ENCODE data around the gene KCNQ1. TPM values are rescaled to one million over a fixed set of nuclear protein-coding genes. Genes with fewer than 3 reads are reported as not detected.

KCNQ1 gene
- total and polyA plus RNA-seq, 2 of the 13 experiments (the other 11 are each of a cell fraction or from before 2014, with no cell fraction given): 0.02 to 0.08 TPM

DNA sequence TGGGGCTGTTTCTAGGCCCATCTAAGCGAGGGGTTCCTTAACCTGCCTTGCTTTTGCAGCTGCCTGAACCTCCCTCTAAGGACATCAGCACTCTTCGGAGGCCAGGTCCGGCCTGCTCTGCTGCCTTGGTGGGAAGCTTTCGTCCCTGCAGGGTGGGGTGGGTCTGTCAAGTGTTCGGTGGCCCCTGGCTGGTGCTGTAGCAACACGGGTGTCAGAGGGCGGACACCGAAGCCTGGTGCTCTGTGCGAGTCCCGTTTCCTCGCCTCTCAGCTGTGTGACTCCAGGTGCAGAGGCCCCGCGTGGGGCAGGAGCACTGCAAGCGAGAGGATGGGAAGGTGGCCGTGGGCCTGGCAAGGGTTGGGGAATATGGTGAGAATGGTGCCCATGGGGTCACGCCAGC is 376.2 kb downstream of the KCNQ1 start (continued):
- TF ChIP-seq, protein P1, sequence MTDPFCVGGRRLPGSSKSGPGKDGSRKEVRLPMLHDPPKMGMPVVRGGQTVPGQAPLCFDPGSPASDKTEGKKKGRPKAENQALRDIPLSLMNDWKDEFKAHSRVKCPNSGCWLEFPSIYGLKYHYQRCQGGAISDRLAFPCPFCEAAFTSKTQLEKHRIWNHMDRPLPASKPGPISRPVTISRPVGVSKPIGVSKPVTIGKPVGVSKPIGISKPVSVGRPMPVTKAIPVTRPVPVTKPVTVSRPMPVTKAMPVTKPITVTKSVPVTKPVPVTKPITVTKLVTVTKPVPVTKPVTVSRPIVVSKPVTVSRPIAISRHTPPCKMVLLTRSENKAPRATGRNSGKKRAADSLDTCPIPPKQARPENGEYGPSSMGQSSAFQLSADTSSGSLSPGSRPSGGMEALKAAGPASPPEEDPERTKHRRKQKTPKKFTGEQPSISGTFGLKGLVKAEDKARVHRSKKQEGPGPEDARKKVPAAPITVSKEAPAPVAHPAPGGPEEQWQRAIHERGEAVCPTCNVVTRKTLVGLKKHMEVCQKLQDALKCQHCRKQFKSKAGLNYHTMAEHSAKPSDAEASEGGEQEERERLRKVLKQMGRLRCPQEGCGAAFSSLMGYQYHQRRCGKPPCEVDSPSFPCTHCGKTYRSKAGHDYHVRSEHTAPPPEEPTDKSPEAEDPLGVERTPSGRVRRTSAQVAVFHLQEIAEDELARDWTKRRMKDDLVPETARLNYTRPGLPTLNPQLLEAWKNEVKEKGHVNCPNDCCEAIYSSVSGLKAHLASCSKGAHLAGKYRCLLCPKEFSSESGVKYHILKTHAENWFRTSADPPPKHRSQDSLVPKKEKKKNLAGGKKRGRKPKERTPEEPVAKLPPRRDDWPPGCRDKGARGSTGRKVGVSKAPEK (CRISPR knock-in tag; IDR thresholded peaks at IDR 0.05; ENCODE audit: borderline replicate concordance): no peak
- TF ChIP-seq RORA (CRISPR knock-in tag; IDR thresholded peaks at IDR 0.05): no peak

DNA sequence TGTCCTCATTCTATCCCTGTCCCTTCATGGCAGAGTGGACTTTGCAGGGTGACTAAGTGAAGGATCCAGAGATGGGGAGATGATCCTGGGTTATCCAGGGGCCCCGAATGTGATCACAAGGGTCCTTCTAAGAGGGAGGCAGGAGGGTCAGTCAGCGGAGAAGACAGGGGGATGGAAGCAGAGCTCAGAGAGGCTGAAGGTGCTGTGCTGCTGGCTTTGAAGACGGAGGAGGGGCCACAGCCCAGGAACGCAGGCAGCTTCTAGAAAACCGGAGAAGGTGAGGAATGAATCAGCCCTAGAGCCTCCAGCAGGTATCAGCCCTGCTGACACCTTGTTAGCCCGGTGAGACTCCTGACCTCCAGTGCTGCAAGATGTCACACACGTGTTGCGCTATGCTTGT is 377.1 kb downstream of the KCNQ1 start:
- WGBS (ENCODE audit: low lambda C conversion rate): 20% methylated on average over 5 of the region's 8 CpGs
- ATAC-seq (no peak), DNase-seq (ENCODE audit: low spot score) (no peak), FAIRE-seq (no peak)
- Histone ChIP-seq H4K20me1 (ENCODE audit: insufficient read depth, low read length) (no peaks in the 10 kb centered on the region), H3K4me1 (ENCODE audit: insufficient read depth, low read length) (peaks cover 10% of the 10 kb centered on the region), H2AFZ (ENCODE audit: low read length) (no peak overlapping the region), H3K27me3 (ENCODE audit: control insufficient read depth in 1 of 2, insufficient read depth in 2 of 2, low read length in 2 of 2) (peaks cover 3 to 71% of the 10 kb centered on the region in 2 experiments), H3K9ac (ENCODE audit: insufficient read depth, low read depth, low read length) (no peak overlapping the region), H3K4me3 (replicated peaks in 1 of 3; ENCODE audit: insufficient read depth in 1 of 3, low read depth in 2 of 3, low read length in 3 of 3) (no peak overlapping the region), H3K27ac (ENCODE audit: extremely low read length, insufficient read depth, low read length) (no peak overlapping the region), H3K79me2 (ENCODE audit: insufficient read depth, low read length) (no peaks in the 10 kb centered on the region), H3K4me2 (ENCODE audit: low read depth, low read length) (no peak overlapping the region), H3K9me3 (ENCODE audit: low read length) (peaks cover 32% of the 10 kb centered on the region), H3K36me3 (replicated peaks in 1 of 2; ENCODE audit: control insufficient read depth in 1 of 2, insufficient read depth in 2 of 2, low read length in 2 of 2) (no peaks in the 10 kb centered on the region)
- intact Hi-C loops (cut with micrococcal nuclease; ENCODE audit: unreplicated experiment): no loop called here
- BruUV-seq (replicated peaks): no TSS peak
- in situ Hi-C loops (cut with HindIII; ENCODE audit: extremely low pct_ligation_motif_present, low pct_unique_long_range_greater_than_20kb): no loop called here
- ChIA-PET POLR2A (no interaction called here), CTCF (ENCODE audit: low intra/inter-chr PET ratio, low total read pairs) (no interaction called here)
- TF ChIP-seq MLLT10 (CRISPR knock-in tag; IDR thresholded peaks at IDR 0.05): no peak
- TF ChIP-seq, protein P2, sequence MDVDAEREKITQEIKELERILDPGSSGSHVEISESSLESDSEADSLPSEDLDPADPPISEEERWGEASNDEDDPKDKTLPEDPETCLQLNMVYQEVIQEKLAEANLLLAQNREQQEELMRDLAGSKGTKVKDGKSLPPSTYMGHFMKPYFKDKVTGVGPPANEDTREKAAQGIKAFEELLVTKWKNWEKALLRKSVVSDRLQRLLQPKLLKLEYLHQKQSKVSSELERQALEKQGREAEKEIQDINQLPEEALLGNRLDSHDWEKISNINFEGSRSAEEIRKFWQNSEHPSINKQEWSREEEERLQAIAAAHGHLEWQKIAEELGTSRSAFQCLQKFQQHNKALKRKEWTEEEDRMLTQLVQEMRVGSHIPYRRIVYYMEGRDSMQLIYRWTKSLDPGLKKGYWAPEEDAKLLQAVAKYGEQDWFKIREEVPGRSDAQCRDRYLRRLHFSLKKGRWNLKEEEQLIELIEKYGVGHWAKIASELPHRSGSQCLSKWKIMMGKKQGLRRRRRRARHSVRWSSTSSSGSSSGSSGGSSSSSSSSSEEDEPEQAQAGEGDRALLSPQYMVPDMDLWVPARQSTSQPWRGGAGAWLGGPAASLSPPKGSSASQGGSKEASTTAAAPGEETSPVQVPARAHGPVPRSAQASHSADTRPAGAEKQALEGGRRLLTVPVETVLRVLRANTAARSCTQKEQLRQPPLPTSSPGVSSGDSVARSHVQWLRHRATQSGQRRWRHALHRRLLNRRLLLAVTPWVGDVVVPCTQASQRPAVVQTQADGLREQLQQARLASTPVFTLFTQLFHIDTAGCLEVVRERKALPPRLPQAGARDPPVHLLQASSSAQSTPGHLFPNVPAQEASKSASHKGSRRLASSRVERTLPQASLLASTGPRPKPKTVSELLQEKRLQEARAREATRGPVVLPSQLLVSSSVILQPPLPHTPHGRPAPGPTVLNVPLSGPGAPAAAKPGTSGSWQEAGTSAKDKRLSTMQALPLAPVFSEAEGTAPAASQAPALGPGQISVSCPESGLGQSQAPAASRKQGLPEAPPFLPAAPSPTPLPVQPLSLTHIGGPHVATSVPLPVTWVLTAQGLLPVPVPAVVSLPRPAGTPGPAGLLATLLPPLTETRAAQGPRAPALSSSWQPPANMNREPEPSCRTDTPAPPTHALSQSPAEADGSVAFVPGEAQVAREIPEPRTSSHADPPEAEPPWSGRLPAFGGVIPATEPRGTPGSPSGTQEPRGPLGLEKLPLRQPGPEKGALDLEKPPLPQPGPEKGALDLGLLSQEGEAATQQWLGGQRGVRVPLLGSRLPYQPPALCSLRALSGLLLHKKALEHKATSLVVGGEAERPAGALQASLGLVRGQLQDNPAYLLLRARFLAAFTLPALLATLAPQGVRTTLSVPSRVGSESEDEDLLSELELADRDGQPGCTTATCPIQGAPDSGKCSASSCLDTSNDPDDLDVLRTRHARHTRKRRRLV (CRISPR knock-in tag; IDR thresholded peaks at IDR 0.05): no peak
- no peak for TF ChIP-seq ZNF138 (CRISPR knock-in tag; IDR thresholded peaks at IDR 0.05; ENCODE audit: low read depth)
- TF ChIP-seq ZNF263 (CRISPR knock-in tag; IDR thresholded peaks at IDR 0.05): no peak
- TF ChIP-seq, protein P3, sequence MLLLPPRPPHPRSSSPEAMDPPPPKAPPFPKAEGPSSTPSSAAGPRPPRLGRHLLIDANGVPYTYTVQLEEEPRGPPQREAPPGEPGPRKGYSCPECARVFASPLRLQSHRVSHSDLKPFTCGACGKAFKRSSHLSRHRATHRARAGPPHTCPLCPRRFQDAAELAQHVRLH (CRISPR knock-in tag; IDR thresholded peaks at IDR 0.05; ENCODE audit: borderline replicate concordance, low read depth): no peak
- TF ChIP-seq SAFB2 (CRISPR knock-in tag; IDR thresholded peaks at IDR 0.05; ENCODE audit: borderline replicate concordance, low read depth): no peak
- no peak for TF ChIP-seq ZNF660 (CRISPR knock-in tag; IDR thresholded peaks at IDR 0.05; ENCODE audit: borderline replicate concordance, low read depth)
- no peak for TF ChIP-seq ZNF570 (CRISPR knock-in tag; IDR thresholded peaks at IDR 0.05; ENCODE audit: borderline replicate concordance)
- TF ChIP-seq ZNF234 (CRISPR knock-in tag; conservative IDR thresholded peaks at IDR 0.05): no peak
- no peak for TF ChIP-seq NBN (conservative IDR thresholded peaks at IDR 0.05)
- TF ChIP-seq DR1 (CRISPR knock-in tag; IDR thresholded peaks at IDR 0.05): no peak
- no peak for TF ChIP-seq THAP11 (CRISPR knock-in tag; IDR thresholded peaks at IDR 0.05)
- TF ChIP-seq, protein P4, sequence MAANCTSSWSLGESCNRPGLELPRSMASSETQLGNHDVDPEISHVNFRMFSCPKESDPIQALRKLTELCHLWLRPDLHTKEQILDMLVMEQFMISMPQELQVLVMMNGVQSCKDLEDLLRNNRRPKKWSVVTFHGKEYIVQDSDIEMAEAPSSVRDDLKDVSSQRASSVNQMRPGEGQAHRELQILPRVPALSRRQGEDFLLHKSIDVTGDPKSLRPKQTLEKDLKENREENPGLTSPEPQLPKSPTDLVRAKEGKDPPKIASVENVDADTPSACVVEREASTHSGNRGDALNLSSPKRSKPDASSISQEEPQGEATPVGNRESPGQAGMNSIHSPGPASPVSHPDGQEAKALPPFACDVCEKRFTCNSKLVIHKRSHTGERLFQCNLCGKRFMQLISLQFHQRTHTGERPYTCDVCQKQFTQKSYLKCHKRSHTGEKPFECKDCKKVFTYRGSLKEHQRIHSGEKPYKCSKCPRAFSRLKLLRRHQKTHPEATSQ (CRISPR knock-in tag; IDR thresholded peaks at IDR 0.05; ENCODE audit: borderline replicate concordance): no peak

Measured in HepG2 (cell line).